ENCODE results near the gene GALNT12.

DNA sequence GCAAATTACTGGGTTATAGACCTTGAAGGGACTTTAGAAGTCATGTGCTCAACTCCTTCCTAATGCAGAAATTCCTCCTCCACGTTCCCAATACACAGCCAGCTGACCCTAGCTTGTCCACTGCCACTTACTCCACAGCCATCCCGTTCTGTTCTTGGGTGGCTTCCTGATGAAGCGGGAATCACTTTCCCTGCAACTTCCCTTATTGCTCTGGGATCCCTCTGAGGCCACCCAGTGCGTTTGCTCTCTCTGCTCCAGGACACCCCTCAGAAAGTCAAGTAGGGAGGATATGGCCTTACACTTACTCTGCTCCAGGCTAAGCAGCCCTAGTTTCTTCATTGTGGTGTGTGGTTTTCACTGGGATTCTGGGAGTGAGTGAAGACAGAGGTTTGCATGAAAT is 55.5 kb downstream of the GALNT12 start:
- TF ChIP-seq, protein P1, sequence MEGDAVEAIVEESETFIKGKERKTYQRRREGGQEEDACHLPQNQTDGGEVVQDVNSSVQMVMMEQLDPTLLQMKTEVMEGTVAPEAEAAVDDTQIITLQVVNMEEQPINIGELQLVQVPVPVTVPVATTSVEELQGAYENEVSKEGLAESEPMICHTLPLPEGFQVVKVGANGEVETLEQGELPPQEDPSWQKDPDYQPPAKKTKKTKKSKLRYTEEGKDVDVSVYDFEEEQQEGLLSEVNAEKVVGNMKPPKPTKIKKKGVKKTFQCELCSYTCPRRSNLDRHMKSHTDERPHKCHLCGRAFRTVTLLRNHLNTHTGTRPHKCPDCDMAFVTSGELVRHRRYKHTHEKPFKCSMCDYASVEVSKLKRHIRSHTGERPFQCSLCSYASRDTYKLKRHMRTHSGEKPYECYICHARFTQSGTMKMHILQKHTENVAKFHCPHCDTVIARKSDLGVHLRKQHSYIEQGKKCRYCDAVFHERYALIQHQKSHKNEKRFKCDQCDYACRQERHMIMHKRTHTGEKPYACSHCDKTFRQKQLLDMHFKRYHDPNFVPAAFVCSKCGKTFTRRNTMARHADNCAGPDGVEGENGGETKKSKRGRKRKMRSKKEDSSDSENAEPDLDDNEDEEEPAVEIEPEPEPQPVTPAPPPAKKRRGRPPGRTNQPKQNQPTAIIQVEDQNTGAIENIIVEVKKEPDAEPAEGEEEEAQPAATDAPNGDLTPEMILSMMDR (IDR thresholded peaks at IDR 0.05) = no peak
- no peak for TF ChIP-seq EZH2 (IDR thresholded peaks at IDR 0.05; ENCODE audit: borderline replicate concordance, insufficient read depth, low read depth, low read length, poor library complexity, severe bottlenecking)
